H9 (cell line): ENCODE results near the gene DNM1. TPM values are rescaled to one million over a fixed set of nuclear protein-coding genes. Genes with fewer than 3 reads are reported as not detected.

ENCODE experiments used
- DNase-seq: peaks from one replicate; pipeline ENCODE4 v3.0.0-alpha.2; 2017
- H2AFZ ChIP-seq: one replicate; pipeline ENCODE4 v1.6.1; 2013; ENCODE audit warnings: mild to moderate bottlenecking, low read length, control low read depth, moderate library complexity
- H2AK5ac ChIP-seq: 2 replicates; pipeline ENCODE4 v1.6.1; 2013; ENCODE audit warnings: low read length, control low read depth, mixed read lengths; ENCODE audit not compliant: insufficient read length
- H2BK120ac ChIP-seq: one replicate; pipeline ENCODE4 v1.6.1; 2013; ENCODE audit warnings: low read depth, mild to moderate bottlenecking, low read length, control low read depth, inconsistent platforms; ENCODE audit not compliant: poor library complexity, severe bottlenecking
- H2BK12ac ChIP-seq: 2 replicates; pipeline ENCODE4 v1.6.1; 2013; ENCODE audit warnings: low read length, control low read depth, mixed read lengths, low read depth; ENCODE audit not compliant: insufficient read length
- H2BK15ac ChIP-seq: 2 replicates; pipeline ENCODE4 v1.6.1; 2013; ENCODE audit warnings: low read depth, low read length, control low read depth
- H2BK20ac ChIP-seq: one replicate; pipeline ENCODE4 v1.6.1; 2013; ENCODE audit warnings: low read depth, mild to moderate bottlenecking, low read length, control low read depth, inconsistent platforms; ENCODE audit not compliant: poor library complexity, severe bottlenecking
- H2BK5ac ChIP-seq: 2 replicates; pipeline ENCODE4 v1.6.1; 2013; ENCODE audit warnings: low read length, control low read depth, mixed read lengths; ENCODE audit not compliant: insufficient read length
- H3K14ac ChIP-seq: 2 replicates; pipeline ENCODE4 v1.6.1; 2013; ENCODE audit warnings: low read length, control low read depth; ENCODE audit not compliant: insufficient read depth
- H3K18ac ChIP-seq: 2 replicates; pipeline ENCODE4 v1.6.1; 2013; ENCODE audit warnings: low read depth, mild to moderate bottlenecking, mixed read lengths, low read length, control low read depth; ENCODE audit not compliant: insufficient read length
- H3K23ac ChIP-seq: 2 replicates; pipeline ENCODE4 v1.6.1; 2013; ENCODE audit warnings: low read length, control low read depth, mixed read lengths, low read depth; ENCODE audit not compliant: insufficient read length
- H3K23me2 ChIP-seq: 2 replicates; pipeline ENCODE4 v1.6.1; 2013; ENCODE audit warnings: low read depth, mild to moderate bottlenecking, mixed read lengths, low read length, control low read depth; ENCODE audit not compliant: insufficient read length, poor library complexity, severe bottlenecking
- H3K27ac ChIP-seq: 2 replicates; pipeline ENCODE4 v1.5.1; 2013; ENCODE audit warnings: low read length, control low read depth, mixed read lengths, low read depth; ENCODE audit not compliant: insufficient read length
- H3K27me3 ChIP-seq: 2 replicates; pipeline ENCODE4 v1.6.1; 2013; ENCODE audit warnings: low read length, control low read depth, inconsistent platforms; ENCODE audit not compliant: insufficient read depth
- H3K4ac ChIP-seq: 2 replicates; pipeline ENCODE4 v1.6.1; 2013; ENCODE audit warnings: low read depth, mild to moderate bottlenecking, control low read depth, inconsistent platforms, low read length, moderate library complexity
- H3K4me1 ChIP-seq: 2 replicates; pipeline ENCODE4 v1.6.1; 2013; ENCODE audit warnings: low read length, control low read depth, inconsistent platforms; ENCODE audit not compliant: insufficient read depth
- H3K4me2 ChIP-seq: 2 replicates; pipeline ENCODE4 v1.6.1; 2013; ENCODE audit warnings: low read length, control low read depth, mixed read lengths; ENCODE audit not compliant: insufficient read length, insufficient read depth
- H3K56ac ChIP-seq: 2 replicates; pipeline ENCODE4 v1.6.1; 2013; ENCODE audit warnings: low read depth, mild to moderate bottlenecking, mixed read lengths, low read length, control low read depth; ENCODE audit not compliant: insufficient read length
- H3K79me1 ChIP-seq: 2 replicates; pipeline ENCODE4 v1.6.1; 2013; ENCODE audit warnings: low read depth, mild to moderate bottlenecking, moderate library complexity, low read length, control low read depth, inconsistent platforms; ENCODE audit not compliant: insufficient read depth, poor library complexity, severe bottlenecking
- H3K79me2 ChIP-seq: 2 replicates; pipeline ENCODE4 v1.6.1; 2013; ENCODE audit warnings: low read length, control low read depth, inconsistent platforms; ENCODE audit not compliant: insufficient read depth
- H3K9ac ChIP-seq: 2 replicates; pipeline ENCODE4 v1.6.1; 2013; ENCODE audit warnings: low read length, control low read depth, mixed read lengths; ENCODE audit not compliant: insufficient read length; ENCODE audit errors: extremely low read depth
- H3K9me3 ChIP-seq: one replicate; pipeline ENCODE4 v1.6.1; 2013; ENCODE audit warnings: low read depth, low read length, inconsistent platforms; ENCODE audit not compliant: control insufficient read depth
- H3T11ph ChIP-seq: one replicate; pipeline ENCODE4 v1.6.1; 2013; ENCODE audit warnings: mild to moderate bottlenecking, low read length, control low read depth, inconsistent platforms
- H4K20me1 ChIP-seq: one replicate; pipeline ENCODE4 v1.6.1; 2013; ENCODE audit not compliant: control insufficient read depth, insufficient read length, insufficient read depth
- H4K5ac ChIP-seq: 2 replicates; pipeline ENCODE4 v1.6.1; 2013; ENCODE audit warnings: low read depth, mild to moderate bottlenecking, mixed read lengths, low read length, control low read depth; ENCODE audit not compliant: insufficient read length
- H4K8ac ChIP-seq: replicated peaks from 2 replicates; pipeline ENCODE4 v1.6.1; 2013; ENCODE audit warnings: low read length, control low read depth, mixed read lengths, low read depth; ENCODE audit not compliant: insufficient read length
- H4K91ac ChIP-seq: 2 replicates; pipeline ENCODE4 v1.6.1; 2013; ENCODE audit warnings: low read depth, mild to moderate bottlenecking, moderate library complexity, mixed read lengths, low read length, control low read depth; ENCODE audit not compliant: insufficient read length
- H3K27ac Mint-ChIP-seq, 3 experiments: 2 replicates in 2 of 3; 3 replicates in 1 of 3; pipeline ENCODE4 v1.8.0; 2020 to 2021; ENCODE audit warnings: mixed read lengths in 3 of 3, mild to moderate bottlenecking in 1 of 3, moderate library complexity in 1 of 3
- H3K27me3 Mint-ChIP-seq: 2 replicates; pipeline ENCODE4 v1.8.0; 2021; ENCODE audit warnings: low read depth, mild to moderate bottlenecking, moderate library complexity, mixed read lengths
- H3K36me3 Mint-ChIP-seq, 3 experiments: 2 replicates in 2 of 3; 3 replicates in 1 of 3; pipeline ENCODE4 v1.8.0; 2020 to 2021; ENCODE audit warnings: low read depth in 3 of 3, mixed read lengths in 3 of 3; ENCODE audit not compliant: insufficient read depth in 1 of 3
- H3K4me1 Mint-ChIP-seq, 2 experiments: 2 replicates each; pipeline ENCODE4 v1.8.0; 2020; ENCODE audit warnings: mixed read lengths in 2 of 2
- H3K4me3 Mint-ChIP-seq, 2 experiments: 2 replicates in 1 of 2; 3 replicates in 1 of 2; pipeline ENCODE4 v1.8.0; 2020 to 2021; ENCODE audit warnings: mild to moderate bottlenecking in 2 of 2, mixed read lengths in 2 of 2, moderate library complexity in 1 of 2
- H3K9me3 Mint-ChIP-seq, 2 experiments: 2 replicates in 1 of 2; 3 replicates in 1 of 2; pipeline ENCODE4 v1.8.0; 2020; ENCODE audit warnings: mild to moderate bottlenecking in 2 of 2, mixed read lengths in 2 of 2, moderate library complexity in 1 of 2
- WGBS: extraction: QIAGEN DNeasy Blood & Tissue Kit; methylation state at CpG from one replicate; pipeline ENCODE4 v1.1.7; 2013; ENCODE audit warnings: missing lambda C conversion rate, low lambda C conversion rate, mixed read lengths; ENCODE audit not compliant: insufficient read length; ENCODE audit errors: extremely low coverage; 5-methylcytosine and 5-hydroxymethylcytosine counted together
- total RNA-seq: library from RNA; stranded (reverse); gene quantifications from 2 replicates; pipeline ENCODE4 v1.2.1, GENCODE V29; 2021
- TF ChIP-seq, protein P1 (sequence below): fragments of 200-600 bp; sonication (generic); conservative IDR thresholded peaks from 3 replicates; pipeline ENCODE4 v1.8.0; 2021; ENCODE audit warnings: antibody characterized with exemption, mild to moderate bottlenecking

DNM1 gene
- total RNA-seq, 1 experiment from 2014 or later: 58.0 TPM

DNA sequence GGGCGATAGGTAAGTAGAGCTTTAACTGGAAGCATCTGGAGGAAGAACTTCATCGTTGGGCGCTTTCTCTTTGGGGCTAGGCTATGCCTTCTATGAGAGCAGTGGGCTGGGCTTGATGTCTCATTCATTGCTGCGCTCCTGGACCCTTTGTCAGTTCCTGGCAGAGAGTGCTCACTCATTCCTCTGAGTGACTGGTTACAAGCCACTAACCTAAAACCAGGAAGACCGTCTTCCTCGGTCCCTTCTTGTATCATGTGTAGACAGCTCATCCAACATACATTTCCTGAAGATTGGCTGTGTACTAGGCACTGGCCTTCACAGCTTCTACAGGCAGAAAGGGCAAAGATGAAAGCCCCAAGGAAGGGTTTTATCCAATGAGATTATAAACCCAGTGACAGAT is 79.3 kb downstream of the DNM1 start:
- Histone ChIP-seq H2BK120ac (no peak overlapping the region), H3K27ac (no peak overlapping the region)
- WGBS: no CpG with 5 or more reads among the region's 6 CpGs

More for the DNA sequence above, 79.3 kb downstream of the DNM1 start:
- Histone ChIP-seq H3K56ac (no peak overlapping the region), H4K20me1 (no peaks in the 10 kb centered on the region), H3K4me1 (no peaks in the 10 kb centered on the region), H3K9ac (no peak overlapping the region), H3K14ac (no peak overlapping the region), H2AK5ac (no peak overlapping the region), H4K8ac (no peak overlapping the region), H2BK12ac (no peak overlapping the region), H3T11ph (no peak overlapping the region), H2BK15ac (no peak overlapping the region), H3K4me2 (no peak overlapping the region), H2AFZ (no peak overlapping the region), H4K5ac (no peak overlapping the region), H3K79me1 (no peaks in the 10 kb centered on the region), H3K18ac (no peak overlapping the region), H3K9me3 (no peaks in the 10 kb centered on the region), H2BK20ac (no peak overlapping the region), H3K23ac (no peak overlapping the region), H3K23me2 (no peaks in the 10 kb centered on the region), H2BK5ac (no peak overlapping the region), H4K91ac (no peak overlapping the region), H3K79me2 (no peaks in the 10 kb centered on the region), H3K4ac (no peak overlapping the region), H3K27me3 (no peaks in the 10 kb centered on the region)
- no peaks in the 10 kb centered on the region for H3K27me3 Mint-ChIP-seq
- no peak overlapping the region for H3K27ac Mint-ChIP-seq
- no peak overlapping the region for H3K4me3 Mint-ChIP-seq
- H3K36me3 Mint-ChIP-seq: peaks cover 4 to 12% (median 5%) of the 10 kb centered on the region in 3 experiments; a peak in 6 of 7 replicates
- peaks cover 1 to 2% of the 10 kb centered on the region in 2 experiments; a peak in 3 of 4 replicates for H3K4me1 Mint-ChIP-seq
- TF ChIP-seq, protein P1, sequence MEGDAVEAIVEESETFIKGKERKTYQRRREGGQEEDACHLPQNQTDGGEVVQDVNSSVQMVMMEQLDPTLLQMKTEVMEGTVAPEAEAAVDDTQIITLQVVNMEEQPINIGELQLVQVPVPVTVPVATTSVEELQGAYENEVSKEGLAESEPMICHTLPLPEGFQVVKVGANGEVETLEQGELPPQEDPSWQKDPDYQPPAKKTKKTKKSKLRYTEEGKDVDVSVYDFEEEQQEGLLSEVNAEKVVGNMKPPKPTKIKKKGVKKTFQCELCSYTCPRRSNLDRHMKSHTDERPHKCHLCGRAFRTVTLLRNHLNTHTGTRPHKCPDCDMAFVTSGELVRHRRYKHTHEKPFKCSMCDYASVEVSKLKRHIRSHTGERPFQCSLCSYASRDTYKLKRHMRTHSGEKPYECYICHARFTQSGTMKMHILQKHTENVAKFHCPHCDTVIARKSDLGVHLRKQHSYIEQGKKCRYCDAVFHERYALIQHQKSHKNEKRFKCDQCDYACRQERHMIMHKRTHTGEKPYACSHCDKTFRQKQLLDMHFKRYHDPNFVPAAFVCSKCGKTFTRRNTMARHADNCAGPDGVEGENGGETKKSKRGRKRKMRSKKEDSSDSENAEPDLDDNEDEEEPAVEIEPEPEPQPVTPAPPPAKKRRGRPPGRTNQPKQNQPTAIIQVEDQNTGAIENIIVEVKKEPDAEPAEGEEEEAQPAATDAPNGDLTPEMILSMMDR: no peak
- H3K9me3 Mint-ChIP-seq: no peaks in the 10 kb centered on the region
- DNase-seq: no peak
